ENCODE results near the gene SLC34A1.
A peak's percentile ranks its signal among the peaks of the same experiment; 100 is the strongest.
"Not testable (repeated sequence)": the region's sequence is repeated elsewhere in the genome, so short reads cannot be mapped to it uniquely, and the experiment has no call there.

Gene SLC34A1

DNA sequence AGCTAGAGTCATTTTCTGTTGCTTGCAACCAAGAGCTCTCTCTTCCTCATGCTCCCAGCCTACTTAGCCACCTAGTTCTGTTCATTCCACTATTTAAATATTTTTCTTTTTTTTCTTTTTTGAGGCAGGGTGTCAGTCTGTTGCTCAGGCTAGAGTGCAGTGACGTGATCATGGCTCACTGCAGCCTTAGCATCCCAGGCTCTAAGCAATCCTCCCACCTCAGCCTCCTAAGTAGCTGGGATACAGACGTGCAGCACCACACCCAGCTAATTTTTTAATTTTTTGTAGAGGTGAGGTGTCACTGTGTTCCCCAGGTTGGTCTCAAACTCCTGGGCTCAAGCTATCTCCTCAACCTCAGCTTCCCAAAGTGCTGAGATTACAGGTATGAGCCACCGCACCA is 30.2 kb downstream of the SLC34A1 start:
- H3K27ac ChIP-seq (ENCODE audit: low read depth, low read length), result no peak overlapping the region
- no peaks in the 10 kb centered on the region for H3K79me2 ChIP-seq (ENCODE audit: control insufficient read depth, insufficient read depth, low read length, unreplicated experiment)
- H3K4me3 ChIP-seq (ENCODE audit: low read depth, low read length), result no peak overlapping the region
- no peaks in the 10 kb centered on the region for H3K4me1 ChIP-seq (ENCODE audit: control insufficient read depth, insufficient read depth, low read length, unreplicated experiment)
- H2AFZ ChIP-seq (ENCODE audit: low read length, unreplicated experiment), result no peak overlapping the region
- no peaks in the 10 kb centered on the region for H3K36me3 ChIP-seq (ENCODE audit: insufficient read depth, low read length)
- H3K27me3 ChIP-seq (ENCODE audit: insufficient read depth, low read length), result no peaks in the 10 kb centered on the region

DNA sequence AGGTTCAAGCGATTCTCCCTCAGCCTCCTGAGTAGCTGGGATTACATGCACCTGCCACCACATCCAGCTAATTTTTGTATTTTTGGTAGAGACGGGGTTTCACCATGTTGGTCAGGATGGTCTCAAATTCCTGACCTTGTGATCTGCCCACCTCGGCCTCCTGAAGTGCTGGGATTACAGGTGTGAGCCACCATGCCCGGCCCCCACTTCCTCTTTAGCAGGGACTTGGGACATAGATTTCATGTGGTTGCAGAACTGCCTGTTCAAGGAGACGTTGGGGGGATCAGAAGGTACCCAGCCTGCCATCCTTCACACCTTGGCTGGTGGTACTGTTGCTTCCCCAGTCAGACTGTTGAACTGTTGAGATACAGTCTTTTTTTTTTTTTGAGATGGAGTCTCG is 32.8 kb downstream of the SLC34A1 start:
- H3K27ac ChIP-seq (ENCODE audit: low read depth, low read length); H3K4me3 ChIP-seq (ENCODE audit: low read depth, low read length); H3K36me3 ChIP-seq (ENCODE audit: insufficient read depth, low read length); H2AFZ ChIP-seq (ENCODE audit: low read length, unreplicated experiment); H3K79me2 ChIP-seq (ENCODE audit: control insufficient read depth, insufficient read depth, low read length, unreplicated experiment); H3K27me3 ChIP-seq (ENCODE audit: insufficient read depth, low read length); H3K4me1 ChIP-seq (ENCODE audit: control insufficient read depth, insufficient read depth, low read length, unreplicated experiment): not testable (repeated sequence)

DNA sequence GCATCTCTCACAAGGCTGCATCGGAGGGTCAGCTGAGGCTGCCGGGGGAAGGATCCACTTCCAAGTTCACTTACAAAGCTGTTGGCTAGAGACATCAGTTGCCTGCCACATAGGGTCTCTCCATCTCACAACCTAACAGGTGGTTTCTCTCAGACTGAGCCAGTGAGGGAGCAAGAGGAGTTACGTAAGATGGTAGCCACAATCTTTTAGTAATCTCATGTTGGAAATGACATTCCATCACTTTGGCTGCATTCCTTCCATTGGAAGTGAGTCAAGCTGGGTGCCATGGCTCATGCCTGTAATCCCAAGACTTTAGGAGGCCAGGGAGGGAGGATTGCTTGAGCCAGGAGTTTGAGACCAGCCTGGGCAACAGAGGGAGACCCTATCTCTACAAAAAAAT is 34.8 kb downstream of the SLC34A1 start:
- H3K4me1 ChIP-seq (ENCODE audit: control insufficient read depth, insufficient read depth, low read length, unreplicated experiment), result no peaks in the 10 kb centered on the region

DNA sequence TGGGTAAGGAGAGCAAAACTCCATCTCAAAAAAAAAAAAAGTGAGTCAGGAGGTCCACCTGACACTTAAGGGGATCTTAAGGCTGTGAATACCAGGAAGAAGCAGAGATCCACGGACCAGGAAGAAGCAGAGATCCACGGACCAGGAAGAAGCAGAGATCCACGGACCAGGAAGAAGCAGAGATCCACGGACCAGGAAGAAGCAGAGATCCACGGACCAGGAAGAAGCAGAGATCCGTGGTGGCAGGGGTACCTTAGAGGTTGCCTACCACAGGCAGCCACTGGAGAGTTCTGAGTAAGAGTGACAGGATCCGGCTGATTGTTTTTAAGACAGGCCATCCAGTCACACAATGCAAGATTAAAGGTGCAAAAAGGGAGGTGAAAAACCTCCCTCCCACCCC is 36.2 kb downstream of the SLC34A1 start:
- H3K4me3 ChIP-seq (ENCODE audit: low read depth, low read length); H2AFZ ChIP-seq (ENCODE audit: low read length, unreplicated experiment); H3K36me3 ChIP-seq (ENCODE audit: insufficient read depth, low read length); H3K79me2 ChIP-seq (ENCODE audit: control insufficient read depth, insufficient read depth, low read length, unreplicated experiment); H3K27me3 ChIP-seq (ENCODE audit: insufficient read depth, low read length); H3K27ac ChIP-seq (ENCODE audit: low read depth, low read length); H3K4me1 ChIP-seq (ENCODE audit: control insufficient read depth, insufficient read depth, low read length, unreplicated experiment): not testable (repeated sequence)

More for the DNA sequence above, 34.8 kb downstream of the SLC34A1 start:
- no peak overlapping the region for H3K4me3 ChIP-seq (ENCODE audit: low read depth, low read length)
- H2AFZ ChIP-seq (ENCODE audit: low read length, unreplicated experiment), result no peak overlapping the region
- no peaks in the 10 kb centered on the region for H3K27me3 ChIP-seq (ENCODE audit: insufficient read depth, low read length)
- H3K79me2 ChIP-seq (ENCODE audit: control insufficient read depth, insufficient read depth, low read length, unreplicated experiment), result no peaks in the 10 kb centered on the region
- H3K36me3 ChIP-seq (ENCODE audit: insufficient read depth, low read length), result no peaks in the 10 kb centered on the region
- no peak overlapping the region for H3K27ac ChIP-seq (ENCODE audit: low read depth, low read length)

DNA sequence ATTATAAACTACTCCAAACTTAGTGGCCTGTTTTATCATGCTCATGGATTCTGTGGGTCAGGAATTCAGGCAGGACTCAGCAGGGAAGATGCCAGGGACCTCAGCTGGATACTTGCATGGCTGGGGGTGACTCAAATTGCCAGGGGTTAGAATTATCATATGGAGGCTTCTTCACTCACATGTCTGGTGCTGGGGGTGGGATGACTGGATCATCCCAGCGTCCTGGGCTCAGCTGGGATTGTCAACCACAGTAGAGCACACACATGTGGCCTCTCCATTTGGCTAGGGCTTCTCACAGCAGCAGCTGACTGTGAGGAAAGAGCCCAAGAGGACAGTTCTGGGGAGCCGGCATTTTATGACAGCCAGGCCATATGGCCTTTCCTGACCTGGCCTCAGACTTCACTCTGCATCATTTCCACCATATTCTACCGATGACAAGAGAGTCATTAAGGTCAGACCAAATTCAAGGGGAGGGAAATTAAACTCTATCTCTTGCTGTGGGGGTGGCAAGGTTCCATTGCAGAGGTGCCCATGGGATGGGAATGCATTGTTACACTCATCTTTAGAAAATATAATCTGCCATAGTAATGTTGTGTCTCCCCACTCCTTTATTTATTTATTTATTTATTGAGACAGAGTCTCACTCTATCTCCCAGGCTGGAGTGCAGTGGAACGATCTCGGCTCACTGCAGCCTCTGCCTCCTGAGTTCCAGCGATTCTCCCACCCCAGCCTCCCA is 37.0 kb downstream of the SLC34A1 start:
- H3K27ac ChIP-seq (ENCODE audit: low read depth, low read length), result no peak overlapping the region
- peaks cover 5% of the 10 kb centered on the region for H3K4me1 ChIP-seq (ENCODE audit: control insufficient read depth, insufficient read depth, low read length, unreplicated experiment)
- H3K4me3 ChIP-seq (ENCODE audit: low read depth, low read length), result no peak overlapping the region
- no peaks in the 10 kb centered on the region for H3K36me3 ChIP-seq (ENCODE audit: insufficient read depth, low read length)
- no peak overlapping the region for H2AFZ ChIP-seq (ENCODE audit: low read length, unreplicated experiment)
- H3K27me3 ChIP-seq (ENCODE audit: insufficient read depth, low read length), result no peaks in the 10 kb centered on the region
- H3K79me2 ChIP-seq (ENCODE audit: control insufficient read depth, insufficient read depth, low read length, unreplicated experiment), result no peaks in the 10 kb centered on the region

DNA sequence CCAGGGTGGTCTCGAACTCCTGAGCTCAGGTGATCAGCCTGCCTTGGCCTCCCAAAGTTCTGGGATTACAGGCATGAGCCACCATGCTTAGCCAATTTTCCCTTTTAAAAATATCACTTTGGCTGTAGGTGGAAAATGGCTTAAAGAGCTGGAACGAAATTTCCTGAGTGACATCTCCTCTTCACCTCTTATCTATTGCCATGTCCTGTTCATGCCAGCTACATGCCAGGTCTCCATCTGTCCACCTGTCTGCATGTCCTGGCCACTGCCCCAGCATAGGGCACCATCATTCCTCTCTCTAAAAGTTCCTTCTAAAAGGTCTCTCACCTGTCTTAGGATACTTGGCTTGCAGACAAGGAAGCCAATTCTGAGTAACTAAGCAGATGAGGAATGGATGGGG is 39.4 kb downstream of the SLC34A1 start:
- peaks cover 17% of the 10 kb centered on the region for H3K4me1 ChIP-seq (ENCODE audit: control insufficient read depth, insufficient read depth, low read length, unreplicated experiment)
- no peak overlapping the region for H2AFZ ChIP-seq (ENCODE audit: low read length, unreplicated experiment)

DNA sequence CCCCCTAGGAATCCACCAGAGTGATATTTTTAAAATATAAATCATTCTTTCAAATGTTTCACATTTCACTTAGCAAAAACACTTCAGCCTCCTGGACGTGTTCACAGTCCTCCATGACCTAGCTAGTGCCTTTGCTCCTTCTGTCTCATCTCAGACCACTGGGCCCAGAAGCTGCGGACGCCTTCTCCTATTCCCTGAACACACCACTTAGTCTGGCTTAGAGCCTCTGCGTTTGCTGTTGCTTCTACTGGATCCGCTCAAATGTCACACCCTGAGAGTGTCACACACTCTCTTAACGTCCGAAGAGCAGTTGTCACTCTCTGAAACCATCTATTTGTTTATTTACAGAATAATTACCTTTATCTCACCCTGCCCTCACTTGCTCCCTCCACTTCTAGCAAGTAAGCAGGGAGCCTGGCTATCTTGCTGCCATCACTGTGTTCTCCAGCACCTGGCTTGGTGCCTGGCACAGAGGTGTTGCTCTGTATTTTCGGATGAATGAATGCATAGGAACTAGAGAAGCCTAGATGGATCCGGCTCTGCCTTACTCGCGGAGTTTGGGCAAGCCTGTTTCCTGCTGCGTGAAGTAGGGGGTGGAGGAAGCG is 41.1 kb downstream of the SLC34A1 start:
- Histone ChIP-seq H3K27me3 (ENCODE audit: insufficient read depth, low read length) (no peaks in the 10 kb centered on the region), H3K4me3 (ENCODE audit: low read depth, low read length) (peak overlapping the region; percentile 78), H3K4me1 (ENCODE audit: control insufficient read depth, insufficient read depth, low read length, unreplicated experiment) (peaks cover 17% of the 10 kb centered on the region), H3K79me2 (ENCODE audit: control insufficient read depth, insufficient read depth, low read length, unreplicated experiment) (peaks cover 27% of the 10 kb centered on the region), H3K27ac (ENCODE audit: low read depth, low read length) (peak overlapping the region; percentile 71; the same call in 1 of the 2 replicates), H2AFZ (ENCODE audit: low read length, unreplicated experiment) (peak overlapping the region; percentile 45), H3K36me3 (ENCODE audit: insufficient read depth, low read length) (no peaks in the 10 kb centered on the region)

More for the DNA sequence above, 39.4 kb downstream of the SLC34A1 start:
- no peak overlapping the region for H3K4me3 ChIP-seq (ENCODE audit: low read depth, low read length)
- no peak overlapping the region for H3K27ac ChIP-seq (ENCODE audit: low read depth, low read length)
- no peaks in the 10 kb centered on the region for H3K27me3 ChIP-seq (ENCODE audit: insufficient read depth, low read length)
- peaks cover 20% of the 10 kb centered on the region for H3K79me2 ChIP-seq (ENCODE audit: control insufficient read depth, insufficient read depth, low read length, unreplicated experiment)
- H3K36me3 ChIP-seq (ENCODE audit: insufficient read depth, low read length), result no peaks in the 10 kb centered on the region

DNA sequence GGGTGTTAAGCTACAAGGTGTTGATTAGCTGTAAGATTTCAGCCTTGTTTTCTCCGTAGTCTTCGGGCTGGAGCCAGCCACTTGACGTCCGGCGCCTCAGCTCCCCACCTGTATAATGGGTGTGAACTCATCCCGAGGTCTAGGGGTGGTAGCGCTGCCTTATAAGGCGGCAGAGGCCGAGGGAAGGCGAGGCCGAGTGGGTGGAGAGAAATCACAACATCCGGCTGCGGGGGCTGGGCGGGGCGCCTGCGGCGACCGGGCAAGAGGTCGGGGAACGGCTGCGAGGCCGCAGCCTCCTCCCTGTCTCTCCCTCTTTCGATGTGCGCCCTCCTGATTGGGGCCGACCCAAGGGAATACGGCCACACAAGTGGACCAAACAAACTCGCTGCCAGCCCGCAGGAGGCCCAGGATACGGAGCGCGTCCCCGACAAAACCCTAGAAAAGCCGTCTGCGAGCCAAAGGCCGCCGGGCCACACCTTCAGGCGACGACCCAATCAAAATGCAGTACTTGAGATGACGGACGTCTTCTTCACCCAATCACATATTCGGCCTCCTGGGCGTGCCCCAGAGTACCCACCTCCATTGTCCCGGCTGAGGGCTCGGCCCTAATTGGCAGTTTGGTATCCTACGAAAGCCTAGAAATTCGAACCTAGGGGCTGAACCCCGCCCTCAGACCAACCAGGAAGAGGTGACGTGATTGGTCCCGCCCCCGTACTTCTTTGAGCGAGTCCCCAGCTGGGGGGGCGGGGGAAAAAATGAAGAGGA is 41.7 kb downstream of the SLC34A1 start:
- no peaks in the 10 kb centered on the region for H3K36me3 ChIP-seq (ENCODE audit: insufficient read depth, low read length)
- peak overlapping the region; percentile 78 for H3K4me3 ChIP-seq (ENCODE audit: low read depth, low read length)
- peak overlapping the region; percentile 45 for H2AFZ ChIP-seq (ENCODE audit: low read length, unreplicated experiment)
- H3K27ac ChIP-seq (ENCODE audit: low read depth, low read length), result peak overlapping the region; percentile 71
- peaks cover 17% of the 10 kb centered on the region for H3K4me1 ChIP-seq (ENCODE audit: control insufficient read depth, insufficient read depth, low read length, unreplicated experiment)
- H3K79me2 ChIP-seq (ENCODE audit: control insufficient read depth, insufficient read depth, low read length, unreplicated experiment), result peaks cover 27% of the 10 kb centered on the region
- H3K27me3 ChIP-seq (ENCODE audit: insufficient read depth, low read length), result no peaks in the 10 kb centered on the region

DNA sequence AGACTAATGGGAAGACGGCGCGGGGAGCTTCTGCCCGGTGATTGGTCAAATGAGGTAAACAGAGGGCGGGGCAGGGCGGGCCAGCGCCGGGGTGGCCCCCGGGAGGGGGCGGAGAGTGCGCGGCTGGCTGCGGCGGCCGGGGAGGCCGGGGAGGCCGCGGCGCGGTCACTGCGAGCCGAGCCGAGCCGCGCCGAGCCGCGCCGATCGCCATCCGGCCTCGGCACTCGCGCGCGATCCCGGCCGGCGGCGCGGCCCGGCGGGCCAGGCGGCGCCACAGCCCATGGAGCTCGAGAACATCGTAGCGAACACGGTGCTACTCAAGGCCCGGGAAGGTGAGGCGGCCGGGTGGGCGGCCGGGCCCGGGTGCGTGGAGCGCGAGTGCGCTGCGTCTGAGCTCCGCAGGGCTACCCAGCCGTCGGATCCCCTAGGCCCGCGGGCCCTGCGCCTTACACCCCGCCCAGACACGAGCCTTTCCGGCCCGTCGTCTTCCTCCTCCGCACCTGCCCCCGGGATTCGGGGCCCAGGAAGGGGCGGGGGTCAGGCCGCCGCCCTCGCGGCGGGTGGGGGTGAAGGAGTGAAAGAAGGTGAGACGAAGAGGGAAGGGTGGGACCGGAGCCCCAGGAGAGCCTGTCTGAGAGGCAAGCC is 42.5 kb downstream of the SLC34A1 start, which contains the start of gene GRK6:
TSS of gene GRK6 (plus strand) at position 111 of the 645 bp plus-strand sequence. CDS start at position 281, 170 bp downstream.
- Histone ChIP-seq H3K36me3 (ENCODE audit: insufficient read depth, low read length) (no peaks in the 10 kb centered on the region), H3K4me1 (ENCODE audit: control insufficient read depth, insufficient read depth, low read length, unreplicated experiment) (peaks cover 17% of the 10 kb centered on the region), H3K27ac (ENCODE audit: low read depth, low read length) (peak within 1 kb of the TSS; percentile 71), H3K27me3 (ENCODE audit: insufficient read depth, low read length) (no peaks in the 10 kb centered on the region), H2AFZ (ENCODE audit: low read length, unreplicated experiment) (peak within 1 kb of the TSS; percentile 67), H3K79me2 (ENCODE audit: control insufficient read depth, insufficient read depth, low read length, unreplicated experiment) (peaks cover 27% of the 10 kb centered on the region), H3K4me3 (ENCODE audit: low read depth, low read length) (peak within 1 kb of the TSS; percentile 95)

DNA sequence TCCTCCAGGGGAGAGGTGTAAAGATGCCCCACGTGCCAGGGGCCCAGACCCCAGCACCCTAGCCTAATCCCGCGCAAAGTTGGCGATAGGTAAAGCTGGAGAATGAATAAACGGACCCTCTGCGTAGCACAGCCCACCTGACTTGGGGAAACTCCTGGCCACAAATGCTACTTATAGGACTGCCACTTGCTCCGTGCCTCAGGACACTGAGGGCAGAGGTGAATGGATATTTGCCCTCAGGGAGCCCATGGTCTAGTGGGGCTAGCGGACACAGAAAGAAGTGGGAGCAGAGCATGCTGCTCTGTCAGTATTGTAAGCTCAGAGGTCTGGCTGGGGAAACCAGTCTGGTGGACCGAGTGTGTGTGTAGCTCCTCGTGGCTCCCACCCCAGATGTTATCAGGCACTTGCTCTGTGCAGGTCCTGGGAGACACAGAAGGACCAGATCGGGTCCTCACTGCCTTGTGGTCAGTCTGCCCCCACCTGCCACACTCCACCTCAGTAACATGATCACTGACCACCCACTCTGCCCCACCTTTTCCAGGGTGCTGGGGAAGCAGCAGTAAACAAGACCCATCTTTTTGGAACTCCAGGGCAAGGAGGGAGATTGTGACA is 43.1 kb downstream of the SLC34A1 start:
- H3K79me2 ChIP-seq (ENCODE audit: control insufficient read depth, insufficient read depth, low read length, unreplicated experiment), result peaks cover 27% of the 10 kb centered on the region
- H3K27me3 ChIP-seq (ENCODE audit: insufficient read depth, low read length), result no peaks in the 10 kb centered on the region
- H3K27ac ChIP-seq (ENCODE audit: low read depth, low read length), result peak overlapping the region; percentile 71; the same call in 1 of the 2 replicates
- H3K36me3 ChIP-seq (ENCODE audit: insufficient read depth, low read length), result no peaks in the 10 kb centered on the region
- peaks cover 17% of the 10 kb centered on the region for H3K4me1 ChIP-seq (ENCODE audit: control insufficient read depth, insufficient read depth, low read length, unreplicated experiment)
- no peak overlapping the region for H2AFZ ChIP-seq (ENCODE audit: low read length, unreplicated experiment)
- peak overlapping the region; percentile 95 for H3K4me3 ChIP-seq (ENCODE audit: low read depth, low read length)

Measured in ACC112 (cell line).